HS-27A (cell line): ENCODE measurements around the gene ATP10D.
"Not testable (repeated sequence)": the region's sequence is repeated elsewhere in the genome, so short reads cannot be mapped to it uniquely, and the experiment has no call there.

Experiments
- DNase-seq: peaks from one replicate; pipeline ENCODE4 v3.0.0-alpha.2; 2012; ENCODE audit warnings: low read depth, missing footprints

ATP10D gene

GRCh38 chr4:47488706-47489105 lies 3.6 kb downstream of the ATP10D start:
- DNase-seq = no peak

- no peak for DNase-seq
Measured at GRCh38 chr4:47490550-47490949, 5.5 kb downstream of the ATP10D start.

- DNase-seq = no peak
Measured at GRCh38 chr4:47493238-47494123, 8.4 kb downstream of the ATP10D start.

- no peak for DNase-seq
Measured at GRCh38 chr4:47494124-47494430, 9.0 kb downstream of the ATP10D start.

GRCh38 chr4:47498899-47499298 lies 13.8 kb downstream of the ATP10D start:
- no peak for DNase-seq

GRCh38 chr4:47499700-47500099 lies 14.6 kb downstream of the ATP10D start:
- DNase-seq = no peak

GRCh38 chr4:47500776-47501175 lies 15.7 kb downstream of the ATP10D start:
- DNase-seq = no peak

- DNase-seq = no peak
Measured at GRCh38 chr4:47505147-47505546, 20.1 kb downstream of the ATP10D start.

GRCh38 chr4:47505666-47506065 lies 20.6 kb downstream of the ATP10D start:
- DNase-seq = no peak

- no peak for DNase-seq
Measured at GRCh38 chr4:47510506-47511143, 25.6 kb downstream of the ATP10D start.

- no peak for DNase-seq
Measured at GRCh38 chr4:47513461-47513860, 28.4 kb downstream of the ATP10D start.

GRCh38 chr4:47519239-47519883 lies 34.3 kb downstream of the ATP10D start:
- no peak for DNase-seq

GRCh38 chr4:47525154-47525819 lies 40.2 kb downstream of the ATP10D start:
- peak; percentile 86 for DNase-seq

- DNase-seq = no peak
Measured at GRCh38 chr4:47526281-47526680, 41.2 kb downstream of the ATP10D start.

GRCh38 chr4:47528646-47529045 lies 43.6 kb downstream of the ATP10D start:
- not testable (repeated sequence) for DNase-seq

- DNase-seq = no peak
Measured at GRCh38 chr4:47530801-47531200, 45.7 kb downstream of the ATP10D start.

- no peak for DNase-seq
Measured at GRCh38 chr4:47531241-47531953, 46.3 kb downstream of the ATP10D start.

- DNase-seq = no peak
Measured at GRCh38 chr4:47531954-47532321, 46.9 kb downstream of the ATP10D start.

GRCh38 chr4:47532658-47533057 lies 47.6 kb downstream of the ATP10D start:
- no peak for DNase-seq

GRCh38 chr4:47533689-47534347 lies 48.7 kb downstream of the ATP10D start:
- DNase-seq = no peak

- DNase-seq = no peak
Measured at GRCh38 chr4:47534772-47535171, 49.7 kb downstream of the ATP10D start.
